Left ventricle myocardium inferior (tissue), 1 donor: ENCODE results near the gene ELF1. TPM values are rescaled to one million over a fixed set of nuclear protein-coding genes. Genes with fewer than 3 reads are reported as not detected.

Experiments
- DNase-seq: peaks from one replicate; pipeline ENCODE4 v3.0.0-alpha.2; 2020
- H3K27ac ChIP-seq: fragments of 200-600 bp; replicated peaks from 2 replicates; pipeline ENCODE4 v1.8.0; 2021
- H3K27me3 ChIP-seq: fragments of 200-600 bp; 2 replicates; pipeline ENCODE4 v1.8.0; 2021; ENCODE audit warnings: low read depth
- H3K36me3 ChIP-seq: fragments of 200-600 bp; 2 replicates; pipeline ENCODE4 v1.8.0; 2021
- H3K4me1 ChIP-seq: fragments of 200-600 bp; 2 replicates; pipeline ENCODE4 v1.8.0; 2021
- H3K4me3 ChIP-seq: fragments of 200-600 bp; 2 replicates; pipeline ENCODE4 v1.8.0; 2021; ENCODE audit warnings: mild to moderate bottlenecking, moderate library complexity
- H3K9me3 ChIP-seq: fragments of 200-600 bp; replicated peaks from 2 replicates; pipeline ENCODE4 v1.8.0; 2021
- intact Hi-C: fragments of 100-400 bp; cut with micrococcal nuclease; formaldehyde crosslinking; loops from one replicate; pipeline ENCODE4 v1.11.0; 2022
- total RNA-seq: library from RNA; stranded (reverse); fragmentation: NEBNext Ultra II Directional; extraction: Animal tissue kit (Norgen Biotek cat#: 25700); gene quantifications from one replicate; pipeline ENCODE4 v1.2.1, GENCODE V29; 2021
- TF ChIP-seq, protein P1 (sequence below): fragments of 200-600 bp; IDR thresholded peaks from 2 replicates; pipeline ENCODE4 v1.8.0; 2021; ENCODE audit warnings: antibody characterized with exemption, mild to moderate bottlenecking, borderline replicate concordance
- donor health status: DM: no; HTN: yes; CAD: no; lungs with severe emphysema.

The ELF1 gene
- total RNA-seq, 1 donor from 2014 or later, result 31.1 TPM

DNA sequence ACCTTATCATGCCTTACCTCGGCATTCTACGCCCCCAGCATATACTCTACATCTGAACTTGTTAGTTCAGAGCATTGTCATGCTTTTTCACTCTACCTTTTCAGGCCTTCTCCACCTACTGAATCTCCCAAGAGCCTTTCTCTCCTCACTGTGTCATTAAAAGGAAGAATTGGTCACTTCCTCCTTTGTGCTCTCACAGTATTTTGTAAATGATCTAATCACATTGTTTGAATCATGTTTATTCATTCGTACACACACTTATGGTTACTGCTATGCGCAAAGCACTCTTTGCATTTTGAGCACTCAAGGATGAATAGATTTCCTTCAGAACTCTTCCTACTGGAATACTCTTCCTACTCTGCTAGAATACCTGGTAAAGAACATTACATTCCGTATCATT lies 15.8 kb upstream of the ELF1 start:
- H3K4me1 ChIP-seq, result peaks cover 46% of the 10 kb centered on the region
- no peaks in the 10 kb centered on the region for H3K36me3 ChIP-seq
- DNase-seq, result no peak
- H3K27ac ChIP-seq, result no peak overlapping the region
- H3K9me3 ChIP-seq, result no peaks in the 10 kb centered on the region
- intact Hi-C loops, result no loop called here
- H3K27me3 ChIP-seq, result no peaks in the 10 kb centered on the region
- no peak overlapping the region for H3K4me3 ChIP-seq
- TF ChIP-seq, protein P1, sequence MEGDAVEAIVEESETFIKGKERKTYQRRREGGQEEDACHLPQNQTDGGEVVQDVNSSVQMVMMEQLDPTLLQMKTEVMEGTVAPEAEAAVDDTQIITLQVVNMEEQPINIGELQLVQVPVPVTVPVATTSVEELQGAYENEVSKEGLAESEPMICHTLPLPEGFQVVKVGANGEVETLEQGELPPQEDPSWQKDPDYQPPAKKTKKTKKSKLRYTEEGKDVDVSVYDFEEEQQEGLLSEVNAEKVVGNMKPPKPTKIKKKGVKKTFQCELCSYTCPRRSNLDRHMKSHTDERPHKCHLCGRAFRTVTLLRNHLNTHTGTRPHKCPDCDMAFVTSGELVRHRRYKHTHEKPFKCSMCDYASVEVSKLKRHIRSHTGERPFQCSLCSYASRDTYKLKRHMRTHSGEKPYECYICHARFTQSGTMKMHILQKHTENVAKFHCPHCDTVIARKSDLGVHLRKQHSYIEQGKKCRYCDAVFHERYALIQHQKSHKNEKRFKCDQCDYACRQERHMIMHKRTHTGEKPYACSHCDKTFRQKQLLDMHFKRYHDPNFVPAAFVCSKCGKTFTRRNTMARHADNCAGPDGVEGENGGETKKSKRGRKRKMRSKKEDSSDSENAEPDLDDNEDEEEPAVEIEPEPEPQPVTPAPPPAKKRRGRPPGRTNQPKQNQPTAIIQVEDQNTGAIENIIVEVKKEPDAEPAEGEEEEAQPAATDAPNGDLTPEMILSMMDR, result no peak

DNA sequence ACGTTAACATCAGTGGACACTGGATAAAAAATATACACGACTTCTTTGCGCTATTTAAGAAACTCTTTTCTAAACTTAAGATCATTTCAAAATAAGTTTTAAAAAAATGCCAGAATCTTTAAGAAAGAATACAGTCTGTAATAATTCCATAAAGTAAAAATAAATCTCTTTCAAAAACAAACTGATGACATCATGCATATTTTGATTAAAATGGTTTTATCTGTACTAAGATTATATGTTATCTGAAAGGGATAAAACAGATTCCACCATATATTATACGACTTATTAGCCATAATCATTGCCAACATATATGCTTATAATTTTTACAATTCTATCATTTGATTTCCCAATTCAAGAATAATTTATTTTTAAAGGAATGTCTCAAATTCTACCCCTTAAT lies 15.3 kb upstream of the ELF1 start:
- intact Hi-C loops, result no loop called here
- Histone ChIP-seq H3K9me3 (no peaks in the 10 kb centered on the region), H3K36me3 (no peaks in the 10 kb centered on the region), H3K27me3 (no peaks in the 10 kb centered on the region), H3K4me3 (no peak overlapping the region), H3K27ac (no peak overlapping the region), H3K4me1 (peaks cover 46% of the 10 kb centered on the region)
- TF ChIP-seq, protein P1, result no peak
- no peak for DNase-seq

DNA sequence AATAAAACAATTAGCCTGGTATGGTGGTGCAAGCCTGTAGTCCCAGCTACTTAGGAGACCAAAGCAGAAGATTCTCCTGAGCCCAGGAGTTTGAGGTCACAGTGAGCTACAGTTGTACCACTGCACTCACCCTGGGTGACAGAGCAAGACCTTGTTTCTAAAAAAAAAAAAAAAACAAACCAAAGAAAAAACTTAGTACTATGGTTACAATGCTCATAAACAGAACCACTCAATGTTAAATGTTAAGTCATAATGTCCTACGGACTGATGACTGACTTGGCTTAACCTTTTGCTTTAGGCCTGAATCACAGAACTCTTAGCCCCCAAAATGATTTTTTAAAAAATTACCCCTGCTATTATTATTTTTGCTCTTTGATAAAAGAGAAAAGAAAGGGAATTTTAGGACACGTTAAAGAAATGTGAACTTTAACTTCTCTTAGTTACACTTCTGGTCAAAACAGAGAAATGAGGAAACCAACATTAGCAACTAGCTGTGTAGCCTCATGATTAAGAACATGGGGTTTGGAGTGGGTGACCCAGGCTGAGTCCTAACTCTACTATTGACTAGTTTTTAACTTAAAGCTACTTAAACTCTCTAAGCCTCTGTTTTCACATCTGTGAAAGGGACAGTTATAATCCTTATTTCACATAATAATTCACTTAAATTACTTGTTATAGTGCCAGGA lies 13.7 kb upstream of the ELF1 start:
- no peaks in the 10 kb centered on the region for H3K9me3 ChIP-seq
- H3K4me1 ChIP-seq, result peaks cover 61% of the 10 kb centered on the region
- H3K36me3 ChIP-seq, result no peaks in the 10 kb centered on the region
- TF ChIP-seq, protein P1, result no peak
- intact Hi-C loops, result no loop called here
- no peak for DNase-seq
- H3K27ac ChIP-seq, result no peak overlapping the region
- H3K27me3 ChIP-seq, result no peaks in the 10 kb centered on the region
- no peak overlapping the region for H3K4me3 ChIP-seq

DNA sequence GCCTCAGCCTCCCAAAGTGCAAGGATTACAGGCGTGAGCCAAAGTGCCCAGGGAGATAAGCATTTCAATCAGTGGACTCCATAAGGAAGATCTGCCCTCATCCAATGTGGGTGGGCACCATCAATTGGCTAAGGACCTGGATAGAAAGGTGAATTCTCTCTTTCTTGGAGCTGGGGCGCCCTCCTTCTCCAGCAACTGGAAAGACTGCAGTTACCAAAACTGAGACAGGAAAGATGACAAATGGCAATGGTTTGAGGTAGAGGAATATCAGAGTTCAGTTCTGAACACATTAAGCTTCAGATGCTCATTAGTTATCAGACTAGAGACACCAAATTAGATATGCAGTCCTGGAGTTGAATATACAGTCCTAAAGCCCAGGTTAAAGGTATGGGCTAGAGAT lies 10.5 kb upstream of the ELF1 start:
- no peak overlapping the region for H3K4me3 ChIP-seq
- no peaks in the 10 kb centered on the region for H3K36me3 ChIP-seq
- no peak for DNase-seq
- H3K9me3 ChIP-seq, result no peaks in the 10 kb centered on the region
- H3K27me3 ChIP-seq, result no peaks in the 10 kb centered on the region
- H3K4me1 ChIP-seq, result peaks cover 84% of the 10 kb centered on the region
- H3K27ac ChIP-seq, result no peak overlapping the region
- intact Hi-C loops, result no loop called here
- TF ChIP-seq, protein P1, result no peak

DNA sequence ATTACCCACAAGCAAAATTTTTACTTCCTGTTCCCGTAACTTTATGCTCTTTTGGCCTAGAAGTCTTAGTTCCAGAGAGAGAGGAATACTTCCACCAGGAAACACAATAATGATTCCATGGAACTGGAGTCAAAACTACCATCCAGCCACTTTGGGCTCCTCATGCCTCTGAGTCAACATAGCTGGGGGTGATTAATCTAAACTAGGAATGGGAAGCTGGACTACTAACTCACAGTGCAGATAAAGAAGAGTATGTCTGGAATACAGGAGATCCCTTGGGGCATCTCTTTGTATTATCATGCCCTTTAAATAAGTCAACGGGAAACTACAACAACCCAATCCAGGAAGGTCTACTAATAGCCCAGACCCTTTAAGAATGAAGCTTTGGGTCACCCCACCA lies 8.9 kb upstream of the ELF1 start:
- H3K4me3 ChIP-seq, result no peak overlapping the region
- intact Hi-C loops, result no loop called here
- DNase-seq, result no peak
- H3K27ac ChIP-seq, result no peak overlapping the region
- H3K9me3 ChIP-seq, result no peaks in the 10 kb centered on the region
- no peaks in the 10 kb centered on the region for H3K36me3 ChIP-seq
- H3K27me3 ChIP-seq, result no peaks in the 10 kb centered on the region
- TF ChIP-seq, protein P1, result no peak
- peaks cover 84% of the 10 kb centered on the region for H3K4me1 ChIP-seq
